HG02798 (cell line): ENCODE measurements around the gene CDK5RAP1.

Experiments used
- ATAC-seq: cut with Tn5 transposase; IDR thresholded peaks from one replicate; pipeline ENCODE4 v1.9.1; 2021; ENCODE audit warnings: mild to moderate bottlenecking; ENCODE audit not compliant: unreplicated experiment, poor library complexity

Gene CDK5RAP1

DNA sequence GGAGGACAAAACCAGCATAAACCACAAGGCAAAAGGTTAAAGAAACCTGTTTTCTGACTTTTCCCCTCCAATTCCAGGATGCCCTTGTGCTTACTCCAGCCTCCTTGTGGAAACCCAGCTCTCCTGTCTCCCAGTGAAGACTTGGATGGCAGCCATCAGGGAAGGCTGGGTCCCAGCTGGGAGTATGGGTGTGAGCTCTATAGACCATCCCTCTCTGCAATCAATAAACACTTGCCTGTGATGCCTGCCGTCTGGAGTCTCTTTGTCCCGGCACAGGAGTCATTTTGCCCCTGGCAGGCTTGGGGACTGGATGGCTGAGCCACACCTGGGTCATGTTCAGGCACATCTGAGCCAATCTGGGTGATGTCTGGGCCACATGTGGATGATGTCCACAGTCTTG, 91.7 kb downstream of the CDK5RAP1 start:
- no peak for ATAC-seq
